ENCODE measurements around the gene ABCB6.
"Not testable (repeated sequence)": the region's sequence is repeated elsewhere in the genome, so short reads cannot be mapped to it uniquely, and the experiment has no call there.

ABCB6 gene

GRCh38 chr2:219210196-219210885 lies 8.4 kb downstream of the ABCB6 start:
- no peak overlapping the region for H3K27ac ChIP-seq (ENCODE audit: low read depth, low read length)
- H3K36me3 ChIP-seq (ENCODE audit: control insufficient read depth, insufficient read depth, low read length), result peaks cover 68% of the 10 kb centered on the region
- no peak overlapping the region for H3K9ac ChIP-seq (ENCODE audit: low read depth, low read length)
- H3K9me3 ChIP-seq (ENCODE audit: control insufficient read depth, insufficient read depth, low read length), result no peaks in the 10 kb centered on the region
- no peak overlapping the region for H3K4me3 ChIP-seq (ENCODE audit: low read depth, low read length)
- 0 out of 2 replicates have a peak, but pooled peaks cover 5% of the 10 kb centered on the region for H3K4me1 ChIP-seq (ENCODE audit: control insufficient read depth, insufficient read depth, low read length)
- no peaks in the 10 kb centered on the region for H3K27me3 ChIP-seq (ENCODE audit: control insufficient read depth, insufficient read depth, low read length)

GRCh38 chr2:219209236-219210195 lies 9.2 kb downstream of the ABCB6 start:
- Histone ChIP-seq H3K4me1 (ENCODE audit: control insufficient read depth, insufficient read depth, low read length) (0 out of 2 replicates have a peak, but pooled peaks cover 5% of the 10 kb centered on the region), H3K36me3 (ENCODE audit: control insufficient read depth, insufficient read depth, low read length) (peaks cover 60% of the 10 kb centered on the region), H3K9ac (ENCODE audit: low read depth, low read length) (no peak overlapping the region), H3K4me3 (ENCODE audit: low read depth, low read length) (no peak overlapping the region), H3K27ac (ENCODE audit: low read depth, low read length) (no peak overlapping the region), H3K27me3 (ENCODE audit: control insufficient read depth, insufficient read depth, low read length) (no peaks in the 10 kb centered on the region), H3K9me3 (ENCODE audit: control insufficient read depth, insufficient read depth, low read length) (no peaks in the 10 kb centered on the region)

- Histone ChIP-seq H3K27ac (ENCODE audit: low read depth, low read length) (no peak overlapping the region), H3K9me3 (ENCODE audit: control insufficient read depth, insufficient read depth, low read length) (no peaks in the 10 kb centered on the region), H3K27me3 (ENCODE audit: control insufficient read depth, insufficient read depth, low read length) (no peaks in the 10 kb centered on the region), H3K36me3 (ENCODE audit: control insufficient read depth, insufficient read depth, low read length) (peaks cover 47% of the 10 kb centered on the region), H3K4me1 (ENCODE audit: control insufficient read depth, insufficient read depth, low read length) (0 out of 2 replicates have a peak, but pooled peaks cover 5% of the 10 kb centered on the region), H3K9ac (ENCODE audit: low read depth, low read length) (no peak overlapping the region), H3K4me3 (ENCODE audit: low read depth, low read length) (no peak overlapping the region)
Observed at GRCh38 chr2:219207884-219208740, 10.6 kb downstream of the ABCB6 start.

GRCh38 chr2:219207134-219207883 lies 11.4 kb downstream of the ABCB6 start:
- no peaks in the 10 kb centered on the region for H3K27me3 ChIP-seq (ENCODE audit: control insufficient read depth, insufficient read depth, low read length)
- H3K9me3 ChIP-seq (ENCODE audit: control insufficient read depth, insufficient read depth, low read length), result no peaks in the 10 kb centered on the region
- peak overlapping the region; percentile 91 for H3K27ac ChIP-seq (ENCODE audit: low read depth, low read length)
- H3K36me3 ChIP-seq (ENCODE audit: control insufficient read depth, insufficient read depth, low read length), result peaks cover 40% of the 10 kb centered on the region
- H3K9ac ChIP-seq (ENCODE audit: low read depth, low read length), result no peak overlapping the region
- 0 out of 2 replicates have a peak, but pooled peaks cover 5% of the 10 kb centered on the region for H3K4me1 ChIP-seq (ENCODE audit: control insufficient read depth, insufficient read depth, low read length)
- peak overlapping the region; percentile 72 for H3K4me3 ChIP-seq (ENCODE audit: low read depth, low read length)

GRCh38 chr2:219206328-219207133 lies 12.2 kb downstream of the ABCB6 start, which contains the start of gene ZFAND2B:
Gene ZFAND2B (plus strand): TSS chr2:219206782. CDS start chr2:219206988, 206 bp downstream.
- Histone ChIP-seq H3K9ac (ENCODE audit: low read depth, low read length) (peak within 1 kb of the TSS; percentile 47), H3K27me3 (ENCODE audit: control insufficient read depth, insufficient read depth, low read length) (no peaks in the 10 kb centered on the region), H3K36me3 (ENCODE audit: control insufficient read depth, insufficient read depth, low read length) (peaks cover 36% of the 10 kb centered on the region), H3K27ac (ENCODE audit: low read depth, low read length) (peak within 1 kb of the TSS; percentile 91), H3K9me3 (ENCODE audit: control insufficient read depth, insufficient read depth, low read length) (no peaks in the 10 kb centered on the region), H3K4me1 (ENCODE audit: control insufficient read depth, insufficient read depth, low read length) (0 out of 2 replicates have a peak, but pooled peaks cover 5% of the 10 kb centered on the region), H3K4me3 (ENCODE audit: low read depth, low read length) (peak within 1 kb of the TSS; percentile 72)

GRCh38 chr2:219205981-219206327 lies 12.8 kb downstream of the ABCB6 start:
- H3K27ac ChIP-seq (ENCODE audit: low read depth, low read length), result no peak overlapping the region

GRCh38 chr2:219205165-219205538 lies 13.6 kb downstream of the ABCB6 start:
- Histone ChIP-seq H3K27me3 (ENCODE audit: control insufficient read depth, insufficient read depth, low read length) (no peaks in the 10 kb centered on the region), H3K4me3 (ENCODE audit: low read depth, low read length) (no peak overlapping the region), H3K36me3 (ENCODE audit: control insufficient read depth, insufficient read depth, low read length) (peaks cover 24% of the 10 kb centered on the region), H3K9me3 (ENCODE audit: control insufficient read depth, insufficient read depth, low read length) (no peaks in the 10 kb centered on the region), H3K9ac (ENCODE audit: low read depth, low read length) (no peak overlapping the region), H3K4me1 (ENCODE audit: control insufficient read depth, insufficient read depth, low read length) (0 out of 2 replicates have a peak, but pooled peaks cover 5% of the 10 kb centered on the region), H3K27ac (ENCODE audit: low read depth, low read length) (no peak overlapping the region)

More at GRCh38 chr2:219205981-219206327, 12.8 kb downstream of the ABCB6 start:
- Histone ChIP-seq H3K4me3 (ENCODE audit: low read depth, low read length) (peak overlapping the region; percentile 72), H3K9ac (ENCODE audit: low read depth, low read length) (peak overlapping the region; percentile 47; the same call in 1 of the 2 replicates), H3K9me3 (ENCODE audit: control insufficient read depth, insufficient read depth, low read length) (no peaks in the 10 kb centered on the region), H3K36me3 (ENCODE audit: control insufficient read depth, insufficient read depth, low read length) (peaks cover 32% of the 10 kb centered on the region), H3K4me1 (ENCODE audit: control insufficient read depth, insufficient read depth, low read length) (0 out of 2 replicates have a peak, but pooled peaks cover 5% of the 10 kb centered on the region), H3K27me3 (ENCODE audit: control insufficient read depth, insufficient read depth, low read length) (no peaks in the 10 kb centered on the region)

GRCh38 chr2:219204425-219205164 lies 14.2 kb downstream of the ABCB6 start:
- 0 out of 2 replicates have a peak, but pooled peaks cover 5% of the 10 kb centered on the region for H3K4me1 ChIP-seq (ENCODE audit: control insufficient read depth, insufficient read depth, low read length)
- peaks cover 19% of the 10 kb centered on the region for H3K36me3 ChIP-seq (ENCODE audit: control insufficient read depth, insufficient read depth, low read length)
- no peak overlapping the region for H3K27ac ChIP-seq (ENCODE audit: low read depth, low read length)
- H3K9ac ChIP-seq (ENCODE audit: low read depth, low read length), result no peak overlapping the region
- H3K27me3 ChIP-seq (ENCODE audit: control insufficient read depth, insufficient read depth, low read length), result no peaks in the 10 kb centered on the region
- H3K9me3 ChIP-seq (ENCODE audit: control insufficient read depth, insufficient read depth, low read length), result no peaks in the 10 kb centered on the region
- H3K4me3 ChIP-seq (ENCODE audit: low read depth, low read length), result no peak overlapping the region

- not testable (repeated sequence) for H3K9ac ChIP-seq (ENCODE audit: low read depth, low read length); H3K9me3 ChIP-seq (ENCODE audit: control insufficient read depth, insufficient read depth, low read length); H3K27ac ChIP-seq (ENCODE audit: low read depth, low read length); H3K4me3 ChIP-seq (ENCODE audit: low read depth, low read length); H3K36me3 ChIP-seq (ENCODE audit: control insufficient read depth, insufficient read depth, low read length); H3K4me1 ChIP-seq (ENCODE audit: control insufficient read depth, insufficient read depth, low read length); H3K27me3 ChIP-seq (ENCODE audit: control insufficient read depth, insufficient read depth, low read length)
Observed at GRCh38 chr2:219201331-219201730, 17.4 kb downstream of the ABCB6 start.
